ENCODE data around the gene SLFN14.

The SLFN14 gene

DNA sequence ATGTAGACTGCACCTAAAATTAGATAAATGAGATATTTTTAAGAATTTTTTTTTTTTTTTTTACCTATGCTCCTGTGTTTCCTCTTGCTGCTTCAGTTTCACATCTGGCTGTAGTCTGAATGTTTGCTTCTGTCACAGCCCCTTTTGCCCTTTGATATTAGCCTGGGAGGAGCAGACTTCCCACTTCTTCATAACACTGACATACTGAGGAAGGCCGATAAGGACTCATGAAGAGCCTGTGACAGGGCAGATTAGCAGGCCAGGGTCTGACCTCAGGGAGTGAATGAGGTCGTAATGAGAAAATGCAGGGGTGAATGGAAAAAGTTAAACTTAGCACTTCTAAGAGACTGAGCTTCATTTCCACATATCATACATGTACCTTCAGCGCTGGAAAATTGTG lies at the start of gene SLFN14:
SLFN14 (minus strand) TSS at position 117 of the 400 bp plus-strand sequence. CDS start 2,757 bp downstream, outside the sequence.
- Histone ChIP-seq H3K4me3 (ENCODE audit: low read depth, low read length) (no peak within 1 kb of the TSS), H3K9me3 (ENCODE audit: severe bottlenecking) (no peaks in the 10 kb centered on the region), H3K27me3 (ENCODE audit: insufficient read depth, low read depth, severe bottlenecking) (no peaks in the 10 kb centered on the region), H3K36me3 (no peaks in the 10 kb centered on the region), H3K27ac (no peak within 1 kb of the TSS)
- no peak for DNase-seq
- TF ChIP-seq CTCF (IDR thresholded peaks at IDR 0.05; ENCODE audit: low read depth, low read length) = no peak

DNA sequence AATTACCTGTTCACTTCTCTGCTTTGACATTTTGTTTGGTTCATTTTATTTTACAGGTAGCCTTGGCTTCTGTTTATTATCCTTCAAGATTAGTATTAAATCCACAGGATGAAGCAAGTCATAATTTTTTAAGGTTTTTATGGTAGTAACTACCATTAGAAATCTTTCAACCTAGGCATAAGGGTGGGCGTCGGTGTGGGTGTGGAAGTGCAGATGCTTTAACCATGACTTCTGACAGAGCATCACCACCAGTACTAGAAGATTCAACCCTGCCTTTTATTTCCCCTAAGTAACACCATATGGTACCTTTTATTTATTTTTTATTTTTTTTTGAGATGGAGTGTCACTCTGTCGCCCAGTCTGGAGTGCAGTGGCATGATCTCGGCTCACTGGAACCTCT lies 49.2 kb upstream of the SLFN14 start:
- Histone ChIP-seq H3K27me3 (ENCODE audit: insufficient read depth, low read depth, severe bottlenecking) (no peaks in the 10 kb centered on the region), H3K9me3 (ENCODE audit: severe bottlenecking) (no peaks in the 10 kb centered on the region), H3K36me3 (peaks cover 62% of the 10 kb centered on the region), H3K27ac (no peak overlapping the region), H3K4me3 (ENCODE audit: low read depth, low read length) (no peak overlapping the region)
- DNase-seq = no peak
- TF ChIP-seq CTCF (IDR thresholded peaks at IDR 0.05; ENCODE audit: low read depth, low read length) = no peak

DNA sequence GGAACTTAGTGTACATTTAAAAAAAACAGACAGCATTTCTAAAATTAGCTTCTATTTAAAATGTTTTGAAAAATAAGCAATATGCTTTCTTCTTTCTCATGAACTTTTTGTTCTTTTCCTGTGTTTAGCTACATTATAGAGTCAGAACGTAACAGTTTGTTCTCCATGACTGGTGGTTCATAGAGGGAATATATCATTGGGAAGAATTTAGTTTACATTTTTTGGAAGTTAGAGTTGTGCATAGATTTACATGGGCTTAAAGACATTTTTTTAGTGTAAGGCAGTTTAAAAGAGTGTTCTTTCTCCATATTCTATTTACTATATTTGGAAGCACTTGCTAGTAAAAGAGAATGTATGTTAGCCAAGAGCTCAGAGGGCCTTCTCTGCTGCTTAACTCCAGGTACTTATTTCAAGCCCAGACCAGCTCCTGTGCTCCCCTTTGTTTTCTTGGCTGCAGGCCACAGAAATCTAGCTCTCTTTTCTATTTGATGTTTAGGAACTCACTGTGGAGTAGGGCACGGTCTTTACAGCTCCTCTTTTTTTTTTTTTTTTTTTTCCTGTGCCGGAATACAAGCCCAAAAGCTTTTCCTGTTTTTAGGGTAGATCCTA lies 46.7 kb upstream of the SLFN14 start:
- Histone ChIP-seq H3K9me3 (ENCODE audit: severe bottlenecking) (no peaks in the 10 kb centered on the region), H3K27me3 (ENCODE audit: insufficient read depth, low read depth, severe bottlenecking) (no peaks in the 10 kb centered on the region), H3K36me3 (peaks cover 69% of the 10 kb centered on the region), H3K4me3 (ENCODE audit: low read depth, low read length) (no peak overlapping the region), H3K27ac (no peak overlapping the region)
- no peak for TF ChIP-seq CTCF (IDR thresholded peaks at IDR 0.05; ENCODE audit: low read depth, low read length)
- DNase-seq = no peak

DNA sequence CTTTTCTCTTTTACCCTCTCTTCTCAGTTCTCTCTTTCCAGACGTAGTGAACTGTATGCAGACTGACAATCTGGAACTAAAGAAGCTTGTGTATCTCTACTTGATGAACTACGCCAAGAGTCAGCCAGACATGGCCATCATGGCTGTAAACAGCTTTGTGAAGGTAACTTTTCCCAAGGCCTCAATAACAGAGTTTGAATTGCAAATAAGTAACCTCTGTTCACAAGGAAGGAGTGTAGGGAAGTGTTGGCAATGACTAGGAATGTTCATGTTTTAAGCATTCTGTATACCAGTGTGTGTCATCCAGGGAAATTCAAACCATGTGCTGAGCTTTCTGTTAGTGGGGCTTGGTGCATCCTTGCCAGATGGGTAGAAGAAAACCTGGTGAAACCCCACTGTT lies 45.1 kb upstream of the SLFN14 start:
- no peak for TF ChIP-seq CTCF (IDR thresholded peaks at IDR 0.05; ENCODE audit: low read depth, low read length)
- DNase-seq = no peak
- H3K27ac ChIP-seq = no peak overlapping the region
- H3K4me3 ChIP-seq (ENCODE audit: low read depth, low read length) = no peak overlapping the region
- no peaks in the 10 kb centered on the region for H3K27me3 ChIP-seq (ENCODE audit: insufficient read depth, low read depth, severe bottlenecking)
- no peaks in the 10 kb centered on the region for H3K9me3 ChIP-seq (ENCODE audit: severe bottlenecking)
- H3K36me3 ChIP-seq = peaks cover 76% of the 10 kb centered on the region

GRCh38 chr17:35603674-35604073 lies 43.1 kb upstream of the SLFN14 start:
- no peak for TF ChIP-seq CTCF (IDR thresholded peaks at IDR 0.05; ENCODE audit: low read depth, low read length)
- Histone ChIP-seq H3K9me3 (ENCODE audit: severe bottlenecking) (no peaks in the 10 kb centered on the region), H3K27ac (no peak overlapping the region), H3K27me3 (ENCODE audit: insufficient read depth, low read depth, severe bottlenecking) (no peaks in the 10 kb centered on the region), H3K4me3 (ENCODE audit: low read depth, low read length) (no peak overlapping the region), H3K36me3 (peaks cover 81% of the 10 kb centered on the region)
- DNase-seq = no peak

DNA sequence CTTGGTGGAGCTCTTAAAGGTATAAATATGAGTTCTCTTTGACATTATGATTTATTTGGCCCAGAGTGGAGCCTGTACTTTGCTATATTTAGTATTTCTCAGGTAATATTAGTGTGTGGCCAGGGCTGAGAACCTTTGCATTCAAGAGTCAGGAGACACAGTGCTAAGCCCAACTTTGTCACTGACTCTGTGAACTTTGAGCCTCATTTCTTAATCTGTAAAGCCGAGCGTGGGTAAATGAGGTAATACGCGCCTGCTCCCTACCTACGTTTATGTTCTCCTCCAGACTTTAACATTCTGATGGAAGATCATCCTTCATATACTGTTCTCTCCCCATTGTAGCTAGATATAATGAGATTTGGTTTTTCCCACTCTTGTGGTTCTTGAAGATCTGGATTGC lies 37.0 kb upstream of the SLFN14 start:
- Histone ChIP-seq H3K4me3 (ENCODE audit: low read depth, low read length) (no peak overlapping the region), H3K27ac (no peak overlapping the region), H3K27me3 (ENCODE audit: insufficient read depth, low read depth, severe bottlenecking) (no peaks in the 10 kb centered on the region), H3K36me3 (peaks cover 88% of the 10 kb centered on the region), H3K9me3 (ENCODE audit: severe bottlenecking) (no peaks in the 10 kb centered on the region)
- no peak for TF ChIP-seq CTCF (IDR thresholded peaks at IDR 0.05; ENCODE audit: low read depth, low read length)
- DNase-seq = no peak
